B cell (primary cell): Measurements from ENCODE around the gene EHD2.

Source experiments
- EZH2 ChIP-seq: IDR thresholded peaks from 2 replicates; pipeline ENCODE4 v1.6.1; 2012; ENCODE audit warnings: borderline replicate concordance, low read depth, mild to moderate bottlenecking, moderate library complexity, low read length; ENCODE audit not compliant: insufficient read depth, poor library complexity, severe bottlenecking
- TF ChIP-seq, protein P1 (sequence below): fragments of 200-600 bp; IDR thresholded peaks from one replicate; pipeline ENCODE4 v1.8.0; 2022; ENCODE audit warnings: antibody characterized with exemption, mild to moderate bottlenecking

DNA sequence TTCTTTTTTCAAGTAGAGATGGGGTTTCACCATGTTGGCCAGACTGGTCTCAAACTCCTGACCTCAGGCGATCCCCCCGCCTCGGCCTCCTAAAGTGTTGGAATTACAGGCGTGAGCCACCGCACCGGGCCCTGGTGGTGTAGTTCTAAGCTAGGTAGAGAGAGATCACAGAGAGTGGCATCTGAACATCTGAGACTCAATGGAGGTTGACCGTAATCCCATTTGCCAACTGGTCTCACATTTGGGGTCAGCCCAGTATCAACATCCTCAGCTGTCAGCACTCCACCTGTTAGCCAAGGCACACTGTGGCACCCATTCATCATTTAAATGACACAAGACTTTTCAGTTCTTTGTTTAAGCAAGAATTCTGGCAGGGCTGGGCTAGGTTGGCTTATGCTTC is 73.3 kb downstream of the EHD2 start:
- TF ChIP-seq, protein P1, sequence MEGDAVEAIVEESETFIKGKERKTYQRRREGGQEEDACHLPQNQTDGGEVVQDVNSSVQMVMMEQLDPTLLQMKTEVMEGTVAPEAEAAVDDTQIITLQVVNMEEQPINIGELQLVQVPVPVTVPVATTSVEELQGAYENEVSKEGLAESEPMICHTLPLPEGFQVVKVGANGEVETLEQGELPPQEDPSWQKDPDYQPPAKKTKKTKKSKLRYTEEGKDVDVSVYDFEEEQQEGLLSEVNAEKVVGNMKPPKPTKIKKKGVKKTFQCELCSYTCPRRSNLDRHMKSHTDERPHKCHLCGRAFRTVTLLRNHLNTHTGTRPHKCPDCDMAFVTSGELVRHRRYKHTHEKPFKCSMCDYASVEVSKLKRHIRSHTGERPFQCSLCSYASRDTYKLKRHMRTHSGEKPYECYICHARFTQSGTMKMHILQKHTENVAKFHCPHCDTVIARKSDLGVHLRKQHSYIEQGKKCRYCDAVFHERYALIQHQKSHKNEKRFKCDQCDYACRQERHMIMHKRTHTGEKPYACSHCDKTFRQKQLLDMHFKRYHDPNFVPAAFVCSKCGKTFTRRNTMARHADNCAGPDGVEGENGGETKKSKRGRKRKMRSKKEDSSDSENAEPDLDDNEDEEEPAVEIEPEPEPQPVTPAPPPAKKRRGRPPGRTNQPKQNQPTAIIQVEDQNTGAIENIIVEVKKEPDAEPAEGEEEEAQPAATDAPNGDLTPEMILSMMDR, result no peak
- no peak for TF ChIP-seq EZH2
